ENCODE data around the gene CNTFR. TPM values are rescaled to one million over a fixed set of nuclear protein-coding genes. Genes with fewer than 3 reads are reported as not detected.

Gene CNTFR
- total RNA-seq, 1 experiment from 2014 or later = not detected

- DNase-seq (ENCODE audit: unreplicated experiment) = no peak
- no peak for TF ChIP-seq CTCF (IDR thresholded peaks at IDR 0.05; ENCODE audit: unreplicated experiment)
- H3K4me3 Mint-ChIP-seq (ENCODE audit: unreplicated experiment) = no peak overlapping the region
- H3K4me1 Mint-ChIP-seq (ENCODE audit: insufficient read depth, unreplicated experiment) = no peaks in the 10 kb centered on the region
- no peak overlapping the region for H3K27ac Mint-ChIP-seq (ENCODE audit: low read depth, unreplicated experiment)
- no peaks in the 10 kb centered on the region for H3K9me3 Mint-ChIP-seq (ENCODE audit: unreplicated experiment)
- POLR2A ChIA-PET = no interaction called here
- no TSS peak for BruUV-seq (replicated peaks)
- intact Hi-C loops (cut with micrococcal nuclease) = no loop called here
- H3K27me3 Mint-ChIP-seq (ENCODE audit: insufficient read depth, unreplicated experiment) = peaks cover 61% of the 10 kb centered on the region
- H3K36me3 Mint-ChIP-seq (ENCODE audit: insufficient read depth, unreplicated experiment) = no peaks in the 10 kb centered on the region
- CTCF ChIA-PET = interaction anchor here (0.6 to 5.0 kb wide), 6 partner anchors 9 to 179 kb away, joined by 3 to 35 read pairs (median 5); no protein-coding TSS in a partner anchor
These were observed 6.7 kb downstream of the CNTFR start for GRCh38 chr9:34582787-34583186.

- intact Hi-C loops (cut with micrococcal nuclease) = no loop called here
- Mint-ChIP-seq H3K27me3 (ENCODE audit: insufficient read depth, unreplicated experiment) (peaks cover 61% of the 10 kb centered on the region), H3K36me3 (ENCODE audit: insufficient read depth, unreplicated experiment) (no peaks in the 10 kb centered on the region), H3K9me3 (ENCODE audit: unreplicated experiment) (no peaks in the 10 kb centered on the region), H3K4me1 (ENCODE audit: insufficient read depth, unreplicated experiment) (no peaks in the 10 kb centered on the region), H3K4me3 (ENCODE audit: unreplicated experiment) (no peak overlapping the region), H3K27ac (ENCODE audit: low read depth, unreplicated experiment) (no peak overlapping the region)
- no peak for DNase-seq (ENCODE audit: unreplicated experiment)
- CTCF ChIA-PET = interaction anchor here (2.0 to 5.0 kb wide), 2 partner anchors 10 to 22 kb away, joined by 7 to 35 read pairs; no protein-coding TSS in a partner anchor
- POLR2A ChIA-PET = no interaction called here
- BruUV-seq (replicated peaks) = no TSS peak
- no peak for TF ChIP-seq CTCF (IDR thresholded peaks at IDR 0.05; ENCODE audit: unreplicated experiment)
These were observed 8.2 kb downstream of the CNTFR start for GRCh38 chr9:34581318-34581717.

- no TSS peak for BruUV-seq (replicated peaks)
- H3K27ac Mint-ChIP-seq (ENCODE audit: low read depth, unreplicated experiment) = no peak overlapping the region
- intact Hi-C loops (cut with micrococcal nuclease) = no loop called here
- H3K36me3 Mint-ChIP-seq (ENCODE audit: insufficient read depth, unreplicated experiment) = no peaks in the 10 kb centered on the region
- H3K9me3 Mint-ChIP-seq (ENCODE audit: unreplicated experiment) = no peaks in the 10 kb centered on the region
- H3K27me3 Mint-ChIP-seq (ENCODE audit: insufficient read depth, unreplicated experiment) = peaks cover 60% of the 10 kb centered on the region
- H3K4me3 Mint-ChIP-seq (ENCODE audit: unreplicated experiment) = no peak overlapping the region
- CTCF ChIA-PET = interaction anchor here (0.6 to 5.0 kb wide), 6 partner anchors 8 to 177 kb away, joined by 3 to 35 read pairs (median 4); no protein-coding TSS in a partner anchor
- POLR2A ChIA-PET = no interaction called here
- DNase-seq (ENCODE audit: unreplicated experiment) = no peak
- H3K4me1 Mint-ChIP-seq (ENCODE audit: insufficient read depth, unreplicated experiment) = no peaks in the 10 kb centered on the region
- no peak for TF ChIP-seq CTCF (IDR thresholded peaks at IDR 0.05; ENCODE audit: unreplicated experiment)
These were observed 9.2 kb downstream of the CNTFR start for GRCh38 chr9:34580358-34580757.

GRCh38 chr9:34579808-34580163 is 9.7 kb downstream of the CNTFR start:
- Mint-ChIP-seq H3K27me3 (ENCODE audit: insufficient read depth, unreplicated experiment) (peaks cover 54% of the 10 kb centered on the region), H3K27ac (ENCODE audit: low read depth, unreplicated experiment) (no peak overlapping the region), H3K4me3 (ENCODE audit: unreplicated experiment) (no peak overlapping the region), H3K4me1 (ENCODE audit: insufficient read depth, unreplicated experiment) (no peaks in the 10 kb centered on the region), H3K9me3 (ENCODE audit: unreplicated experiment) (no peaks in the 10 kb centered on the region), H3K36me3 (ENCODE audit: insufficient read depth, unreplicated experiment) (no peaks in the 10 kb centered on the region)
- no peak for TF ChIP-seq CTCF (IDR thresholded peaks at IDR 0.05; ENCODE audit: unreplicated experiment)
- ChIA-PET POLR2A (no interaction called here), CTCF (interaction anchor here (0.7 to 5.0 kb wide), 6 partner anchors 9 to 679 kb away, joined by 3 to 35 read pairs (median 4); no protein-coding TSS in a partner anchor)
- no peak for DNase-seq (ENCODE audit: unreplicated experiment)
- BruUV-seq (replicated peaks) = no TSS peak
- intact Hi-C loops (cut with micrococcal nuclease) = no loop called here
